Renal cortical epithelial cell (primary cell): ENCODE results near the gene ZNF143. TPM values are rescaled to one million over a fixed set of nuclear protein-coding genes. Genes with fewer than 3 reads are reported as not detected.
"Not testable (repeated sequence)": the region's sequence is repeated elsewhere in the genome, so short reads cannot be mapped to it uniquely, and the experiment has no call there.

Source experiments
- DNase-seq: peaks from one replicate; pipeline ENCODE4 v3.0.0-alpha.2; 2011; ENCODE audit warnings: low read depth
- total RNA-seq: library from RNA; depleted of rRNA; stranded (reverse); fragments of >200 nt; gene quantifications from 2 replicates; pipeline ENCODE4 v1.2.3, GENCODE V29; 2014

ZNF143 gene
- 25.5 and 40.0 TPM in 2 replicates for total RNA-seq

DNA sequence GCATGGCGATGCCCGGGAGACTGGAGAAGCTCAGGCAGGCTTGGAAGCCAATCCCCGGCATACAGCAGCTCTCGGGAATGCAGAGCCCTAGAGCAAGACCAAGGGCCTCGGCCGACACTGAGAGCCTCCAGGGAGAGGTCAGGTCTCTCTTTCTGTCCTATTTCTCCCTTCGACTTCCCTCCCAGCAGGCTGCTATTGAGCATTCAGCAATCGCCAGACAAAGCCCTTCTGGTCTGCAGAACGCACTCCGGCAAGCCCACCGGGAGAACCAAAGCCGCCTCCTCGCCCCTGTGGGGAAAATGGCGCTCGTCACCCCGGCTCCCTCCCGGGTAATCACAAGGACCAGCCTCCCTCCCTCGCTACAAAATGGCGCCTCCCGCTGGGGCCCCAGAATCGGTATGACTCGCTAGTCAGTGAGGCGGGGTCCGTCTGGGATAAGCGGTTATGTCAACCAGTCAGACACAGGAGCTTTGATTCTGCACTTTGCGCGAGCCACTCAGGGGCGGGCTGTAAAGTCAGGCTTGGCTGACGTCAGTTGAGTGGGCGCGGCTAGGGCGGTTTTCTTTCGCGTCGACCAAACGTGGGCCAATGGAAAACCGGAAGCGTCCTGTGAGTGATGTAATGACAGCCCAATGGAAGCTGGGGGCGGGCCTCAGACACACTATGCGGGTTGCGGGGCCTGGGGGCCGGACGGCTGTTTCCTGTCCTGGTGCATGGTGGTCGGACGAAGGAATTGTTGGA lies at the start of gene ZNF143:
Gene ZNF143 (plus strand): TSS at position 691 of the 741 bp plus-strand sequence. CDS start 10,297 bp downstream, outside the sequence.
- peak; percentile 99 for DNase-seq

DNA sequence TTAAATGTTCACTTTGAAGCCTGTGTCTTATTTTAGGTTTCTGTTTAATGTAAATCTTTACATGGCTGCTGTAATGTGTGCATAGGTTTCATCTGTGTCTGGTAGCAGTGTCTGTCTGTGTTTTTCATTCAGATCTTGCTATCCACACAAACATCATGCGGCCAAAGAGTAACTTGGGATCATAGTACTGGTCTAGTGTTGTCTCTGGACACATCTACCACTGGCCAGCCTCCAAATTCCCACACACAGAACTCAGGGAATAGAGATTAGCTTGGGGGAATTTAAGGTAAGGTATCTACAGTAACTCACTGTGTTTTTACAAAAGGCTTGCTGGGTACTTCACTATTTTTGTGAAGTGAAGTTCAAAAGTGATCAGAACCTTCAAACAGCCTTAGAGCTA lies 32.1 kb upstream of the ZNF143 start:
- DNase-seq = no peak

GRCh38 chr11:9438611-9439010 lies 22.2 kb upstream of the ZNF143 start:
- no peak for DNase-seq

DNA sequence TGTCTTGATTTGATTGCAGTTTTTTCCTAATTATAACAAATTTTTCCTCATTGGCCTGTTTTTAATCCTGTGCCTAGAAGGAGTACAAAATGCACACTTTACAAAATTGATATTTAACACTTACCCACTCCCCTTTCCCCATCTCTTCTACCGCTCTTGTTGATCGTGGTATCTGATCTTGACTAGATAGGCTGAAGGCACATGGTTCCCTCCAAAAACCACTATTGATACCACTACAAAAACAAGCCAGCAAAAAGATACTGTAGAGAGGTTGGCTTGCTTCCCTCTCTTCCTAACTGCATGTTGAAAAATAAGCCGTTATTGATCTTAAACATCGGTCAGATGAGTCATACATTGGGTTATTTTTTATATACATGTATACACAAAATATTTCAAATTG lies 14.6 kb upstream of the ZNF143 start:
- no peak for DNase-seq

GRCh38 chr11:9448576-9449352 lies 12.0 kb upstream of the ZNF143 start:
- DNase-seq = no peak

- DNase-seq = not testable (repeated sequence)
Measured at GRCh38 chr11:9452023-9452422, 8.8 kb upstream of the ZNF143 start.

GRCh38 chr11:9455722-9456121 lies 5.1 kb upstream of the ZNF143 start:
- no peak for DNase-seq

DNA sequence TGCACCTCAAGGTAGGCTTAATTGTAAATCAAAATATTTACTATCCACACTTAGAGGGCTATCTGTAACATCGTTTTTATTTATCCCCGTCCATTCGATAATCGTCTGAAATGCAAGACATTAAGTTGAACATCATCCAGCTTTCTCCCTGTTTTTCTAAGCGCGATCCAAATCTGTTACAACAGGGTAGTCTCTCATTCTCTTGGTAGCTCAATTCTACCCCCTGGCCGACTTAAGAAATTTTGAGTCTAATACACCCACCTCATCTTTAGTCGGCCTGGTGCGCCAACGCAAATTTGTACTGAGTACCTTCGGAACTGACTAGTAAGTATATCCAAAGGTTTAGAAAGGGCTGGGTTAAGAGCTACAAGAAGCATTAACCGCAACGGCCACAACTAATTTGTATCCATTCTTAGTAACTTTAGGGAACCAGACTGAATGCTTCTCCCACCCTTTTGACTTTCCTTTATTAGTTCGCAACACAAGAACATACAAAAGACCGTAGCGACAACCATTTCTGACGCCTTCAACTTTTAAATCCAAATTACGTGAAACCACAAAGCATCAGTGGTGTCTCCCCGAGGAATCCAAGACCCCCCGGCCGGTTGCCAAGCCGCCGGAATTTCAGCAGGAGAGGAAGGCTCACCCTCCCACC lies 1.0 kb upstream of the ZNF143 start:
- DNase-seq = peak; percentile 58

DNA sequence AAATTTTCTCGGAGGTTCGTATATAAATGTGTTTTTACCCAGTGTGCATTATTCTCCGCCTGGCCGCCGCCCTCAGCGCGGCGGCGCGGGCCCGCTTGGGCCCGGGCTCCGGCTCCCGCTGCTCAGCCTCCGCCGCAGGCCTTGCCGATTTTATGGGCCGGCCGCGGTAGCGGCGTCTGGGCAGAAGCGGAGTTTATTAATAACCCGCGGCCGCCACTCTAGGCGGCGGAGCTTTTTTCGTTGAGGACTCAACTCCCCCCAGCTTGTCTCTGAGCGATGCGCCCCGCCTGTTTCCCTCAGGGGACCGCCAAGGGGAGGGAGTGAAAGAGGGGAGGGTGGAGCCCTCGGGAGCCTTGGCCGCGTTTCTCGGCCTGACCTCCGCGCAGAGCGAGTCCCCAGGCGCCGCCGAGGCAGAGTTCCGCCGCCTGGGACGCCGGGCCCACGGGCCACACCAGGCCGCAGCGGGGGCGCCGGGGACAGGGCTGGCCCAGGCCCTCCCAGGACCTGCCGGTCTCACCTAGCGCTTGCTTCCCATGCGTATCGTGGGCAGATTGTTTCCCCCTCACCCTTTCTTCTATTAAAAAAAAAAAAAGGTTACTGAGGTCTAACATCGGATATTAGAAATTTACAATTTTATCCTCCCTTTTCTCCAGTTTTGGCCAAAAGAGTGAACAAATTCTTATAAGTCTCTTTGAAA lies 399 bp downstream of the ZNF143 start:
- DNase-seq = peak; percentile 59

- peak; percentile 30 for DNase-seq
Measured at GRCh38 chr11:9461760-9462134, 935 bp downstream of the ZNF143 start.

DNA sequence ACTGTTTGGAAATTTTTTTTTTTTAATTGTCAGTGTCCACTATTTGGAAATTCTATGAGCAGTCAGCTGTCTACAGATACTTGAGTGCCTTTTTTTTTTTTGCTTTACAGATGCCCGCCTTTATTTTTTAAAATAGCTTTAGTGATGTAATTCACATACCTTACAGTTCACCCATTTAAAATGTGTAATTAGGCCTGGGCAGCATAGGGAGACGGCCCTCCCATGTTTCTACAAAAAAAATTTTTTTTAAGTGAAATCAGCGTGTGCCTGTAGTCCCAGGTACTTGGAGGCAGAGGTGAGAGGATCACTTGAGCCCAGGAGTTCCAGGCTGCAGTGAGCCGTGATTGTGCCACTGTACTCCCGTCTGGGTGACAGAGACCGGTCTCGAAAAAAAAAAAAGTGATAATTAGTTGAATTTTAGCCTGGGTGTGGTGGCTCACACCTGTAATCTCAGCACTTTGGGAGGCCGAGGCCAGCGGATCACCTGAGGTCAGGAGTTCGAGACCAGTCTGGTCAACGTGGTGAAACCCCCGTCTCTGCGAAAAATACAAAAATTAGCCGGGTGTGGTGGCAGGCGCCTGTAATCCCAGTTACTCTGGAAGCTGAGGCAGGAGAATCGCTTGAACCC lies 1.5 kb downstream of the ZNF143 start:
- DNase-seq = peak; percentile 30

DNA sequence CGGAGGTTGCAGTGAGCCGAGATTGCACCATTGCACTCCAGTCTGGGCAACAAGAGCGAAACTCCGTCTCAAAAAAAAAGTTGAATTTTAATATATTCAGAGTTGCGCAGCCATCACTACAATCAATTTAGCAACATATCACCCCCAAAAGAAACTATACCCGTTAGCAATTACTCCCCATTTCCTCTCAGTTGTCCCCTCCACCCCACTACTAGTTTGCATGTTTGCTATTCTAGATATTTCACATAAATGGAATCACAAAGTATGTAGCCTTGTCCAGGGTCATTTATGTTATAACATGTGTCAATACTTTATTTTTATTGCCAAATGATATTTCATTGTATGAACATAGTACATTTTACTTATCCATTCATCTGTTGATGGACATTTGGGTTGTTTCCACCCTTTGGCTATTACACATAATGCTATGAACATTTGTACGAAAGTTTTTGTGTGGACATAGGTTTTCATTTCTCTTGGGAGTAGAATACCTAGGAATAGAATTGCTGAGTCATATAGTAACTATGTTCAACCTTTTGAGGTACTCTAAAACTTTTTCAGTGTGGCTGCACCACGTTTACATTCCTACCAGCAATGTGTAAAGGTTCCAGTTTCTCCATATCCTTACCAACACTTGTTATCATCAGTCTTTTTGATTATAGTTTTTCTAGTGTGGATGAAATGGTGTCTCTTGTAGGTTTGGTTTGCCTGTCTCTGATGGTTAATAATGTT lies 2.2 kb downstream of the ZNF143 start:
- DNase-seq = peak; percentile 70

DNA sequence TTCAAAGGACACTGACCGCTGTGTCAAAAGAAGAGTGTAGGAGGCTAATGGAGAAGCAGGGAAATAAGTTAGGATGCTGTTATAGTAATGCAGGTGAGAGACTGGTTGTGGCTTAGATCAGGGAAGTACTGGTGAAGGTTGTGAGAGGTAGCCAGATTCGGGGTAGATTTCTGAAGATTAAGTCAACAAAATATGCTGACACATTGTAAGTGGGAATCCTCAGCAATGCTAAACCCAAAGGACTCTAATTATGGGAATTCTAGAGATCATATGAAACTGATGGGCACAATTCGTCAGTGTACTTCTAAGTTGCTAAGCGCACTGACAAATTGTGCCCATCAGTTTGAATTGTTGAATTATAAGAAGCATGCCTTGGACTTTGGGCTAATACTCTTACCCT lies 10.0 kb downstream of the ZNF143 start:
- no peak for DNase-seq

- peak; percentile 16 for DNase-seq
Measured at GRCh38 chr11:9473408-9473807, 12.6 kb downstream of the ZNF143 start.

DNA sequence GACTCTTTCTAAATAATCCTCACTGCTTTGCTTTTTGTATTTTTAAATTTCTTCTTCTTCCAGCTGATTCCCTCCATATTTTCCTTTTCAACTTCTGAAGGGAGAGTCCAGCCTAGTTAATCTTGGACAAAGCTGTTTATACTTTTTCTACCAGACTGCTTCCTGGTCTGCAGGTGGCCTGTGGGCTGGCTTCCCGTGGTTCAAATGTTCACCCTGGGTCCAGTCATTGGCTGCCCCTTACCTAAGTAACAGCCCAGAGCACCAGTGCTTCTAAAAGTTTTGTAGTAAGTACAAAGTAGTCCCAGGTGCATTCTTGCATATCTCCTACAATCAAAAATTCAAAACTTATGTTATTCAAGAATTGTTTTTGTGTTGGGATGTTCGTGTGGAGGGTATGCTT lies 19.1 kb downstream of the ZNF143 start:
- DNase-seq = peak; percentile 9

- DNase-seq = peak; percentile 18
Measured at GRCh38 chr11:9489080-9489765, 28.4 kb downstream of the ZNF143 start.

GRCh38 chr11:9490376-9490775 lies 29.6 kb downstream of the ZNF143 start:
- no peak for DNase-seq

- no peak for DNase-seq
Measured at GRCh38 chr11:9493492-9493891, 32.7 kb downstream of the ZNF143 start.

DNA sequence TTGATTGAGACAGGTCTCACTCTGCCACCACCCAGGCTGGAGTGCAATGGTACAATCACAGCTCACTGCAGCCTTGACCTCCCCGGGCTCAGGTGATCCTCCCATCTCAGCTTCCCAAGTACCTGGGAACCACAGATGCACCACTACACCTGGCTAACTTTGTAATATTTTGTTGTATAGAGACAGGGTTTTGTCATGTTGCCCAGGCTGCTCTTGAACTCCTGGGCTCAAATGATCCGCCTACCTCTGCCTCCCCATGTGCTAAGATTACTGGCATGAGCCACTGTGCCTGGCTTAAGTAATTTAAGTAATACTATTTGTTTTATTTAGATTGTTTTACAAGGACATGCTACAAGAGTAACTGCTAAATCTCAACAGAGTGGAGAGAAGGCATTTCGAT lies 33.5 kb downstream of the ZNF143 start:
- no peak for DNase-seq

GRCh38 chr11:9495803-9496514 lies 35.1 kb downstream of the ZNF143 start:
- no peak for DNase-seq
